GM18907 (cell line): Measurements from ENCODE around the gene TMEM132C.
"Not testable (repeated sequence)": the region's sequence is repeated elsewhere in the genome, so short reads cannot be mapped to it uniquely, and the experiment has no call there.

Source experiments
- ATAC-seq: cut with Tn5 transposase; IDR thresholded peaks from one replicate; pipeline ENCODE4 v1.9.1; 2021; ENCODE audit warnings: mild to moderate bottlenecking, moderate library complexity; ENCODE audit not compliant: unreplicated experiment

The TMEM132C gene

DNA sequence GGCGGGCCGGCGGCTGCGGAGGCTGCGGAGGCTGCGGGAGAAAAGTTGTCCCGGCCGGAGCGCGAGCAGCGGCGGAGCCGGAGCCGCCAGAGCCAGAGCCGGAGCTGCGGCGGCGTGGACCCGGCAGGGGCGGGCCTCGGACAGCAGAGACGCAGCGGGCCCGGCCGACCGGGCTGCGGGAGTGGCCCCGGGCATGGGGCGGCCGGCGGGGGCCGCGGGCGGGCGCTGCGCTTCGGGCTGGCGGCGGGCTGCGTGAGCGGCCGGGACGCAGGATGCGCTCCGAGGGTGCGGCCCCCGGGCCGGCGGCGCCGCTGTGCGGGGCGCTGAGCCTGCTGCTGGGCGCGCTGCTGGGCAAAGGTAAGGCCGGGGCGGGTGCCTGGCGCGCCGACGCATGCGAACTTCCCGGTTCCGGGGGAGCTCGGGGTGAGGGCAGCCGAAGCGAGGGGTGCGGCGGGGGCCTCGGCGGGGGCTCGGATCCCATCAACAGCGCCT is at the start of gene TMEM132C:
Gene TMEM132C, plus strand, starts transcription at position 40 of the 492 bp plus-strand sequence. Its CDS starts 233 bp downstream, at position 273.
- ATAC-seq = no peak

DNA sequence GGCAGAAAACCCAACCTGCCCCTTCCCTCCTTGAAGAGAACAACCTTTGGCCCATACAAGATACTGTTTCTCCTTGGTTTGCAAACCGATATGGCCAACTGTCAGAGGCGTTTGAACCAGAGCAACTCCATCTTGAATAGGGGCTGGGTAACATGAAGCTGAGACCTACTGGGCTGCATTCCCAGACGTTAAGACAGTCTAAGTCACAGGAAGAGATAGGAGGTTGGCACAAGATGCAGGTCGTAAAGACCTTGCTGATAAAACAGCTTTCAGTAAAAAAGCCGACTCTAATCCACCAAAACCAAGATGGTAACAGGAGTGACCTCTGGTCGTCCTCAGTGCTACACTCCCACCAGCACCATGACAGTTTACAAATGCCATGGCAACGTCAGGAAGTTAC is 42.7 kb upstream of the TMEM132C start:
- ATAC-seq = no peak

DNA sequence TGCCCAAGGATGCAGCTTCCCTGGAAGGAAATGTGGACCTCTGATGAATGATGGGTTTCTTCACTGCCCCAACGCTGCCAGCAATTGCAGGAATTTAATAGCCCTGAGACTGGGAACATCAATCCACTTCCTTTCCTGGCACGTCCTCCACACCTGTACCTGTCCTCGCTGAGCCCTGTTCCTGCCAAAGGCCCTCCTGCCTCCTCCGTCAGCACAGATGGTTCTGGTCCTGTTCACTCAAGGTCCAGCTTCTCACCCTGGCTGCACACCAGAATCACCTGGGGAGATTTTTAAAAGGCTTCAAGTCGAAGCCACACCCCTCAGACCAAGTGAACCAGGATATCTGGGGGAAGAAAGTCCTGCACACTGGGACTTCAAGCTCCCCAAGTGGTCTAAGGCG is 38.4 kb upstream of the TMEM132C start:
- no peak for ATAC-seq

DNA sequence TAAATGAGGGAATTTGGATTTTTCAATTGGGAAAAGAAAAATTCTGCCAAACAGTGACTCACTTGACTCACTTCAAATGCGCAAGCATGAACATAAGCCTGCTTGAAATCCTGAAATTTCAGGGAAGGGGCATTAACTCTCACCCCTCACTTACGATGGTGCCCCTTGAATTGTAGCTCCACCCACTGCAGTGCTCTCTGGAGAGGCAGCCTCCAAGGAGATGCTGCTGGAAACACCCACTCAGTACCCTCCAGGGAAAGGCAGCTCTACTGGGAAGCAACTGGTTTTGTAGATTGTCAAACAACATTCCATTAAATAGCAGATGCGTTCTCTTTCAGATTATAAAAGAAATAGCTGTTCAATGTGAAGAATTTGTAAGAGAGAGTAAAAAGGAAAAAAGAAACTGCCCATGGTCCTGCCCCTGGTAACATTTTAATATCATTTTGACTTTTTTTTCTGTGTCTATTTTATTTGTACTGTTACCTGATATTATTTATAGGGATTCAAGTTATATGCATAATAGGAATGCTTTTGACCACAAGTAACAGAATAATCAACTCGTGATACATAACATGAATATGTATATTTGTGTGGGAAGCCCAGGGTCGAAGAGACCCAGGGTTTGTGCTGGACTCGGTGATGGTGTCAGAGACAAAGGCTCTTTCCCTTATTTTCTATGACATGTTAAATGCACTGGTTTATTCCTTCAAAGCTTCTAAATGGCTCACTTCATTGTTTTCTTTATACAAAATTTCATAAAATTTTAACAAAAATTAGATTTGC is 31.1 kb upstream of the TMEM132C start:
- no peak for ATAC-seq

DNA sequence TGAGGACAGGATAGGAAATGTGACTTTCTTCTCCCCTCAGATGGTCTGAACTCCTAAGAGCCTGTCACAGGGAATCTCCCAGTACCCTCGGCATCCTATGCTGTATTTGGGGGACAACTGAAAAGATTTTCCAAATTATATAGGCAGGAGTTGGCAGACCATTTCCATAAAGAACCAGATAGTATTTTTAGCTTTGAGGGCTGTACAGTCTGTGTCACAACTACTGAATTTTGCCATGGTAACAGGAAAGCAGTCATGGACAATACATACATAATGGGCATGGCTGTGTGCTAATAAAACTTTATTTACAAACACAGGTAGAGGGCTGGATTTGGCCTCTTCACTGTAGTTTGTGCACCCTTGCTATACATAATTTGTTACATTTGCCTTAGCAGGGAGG is 30.4 kb upstream of the TMEM132C start:
- ATAC-seq = no peak

DNA sequence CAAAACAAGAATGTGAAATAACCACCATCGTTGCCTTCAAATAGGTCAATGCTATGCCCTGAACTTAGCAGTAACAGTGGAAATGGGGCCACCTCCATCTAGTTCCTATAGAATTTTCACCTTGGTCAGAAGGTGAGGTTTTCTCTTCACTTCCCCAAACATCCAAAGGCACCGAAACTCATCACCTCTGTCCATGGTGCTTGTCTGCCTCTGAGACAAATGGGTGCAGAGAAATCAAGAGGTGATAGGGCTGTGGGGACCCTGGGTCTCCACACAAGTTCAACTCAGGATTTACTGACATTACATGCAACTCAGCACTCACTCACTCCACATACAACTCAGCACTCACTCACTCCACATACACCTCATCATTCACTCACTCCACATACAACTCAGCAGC is 26.2 kb upstream of the TMEM132C start:
- no peak for ATAC-seq

DNA sequence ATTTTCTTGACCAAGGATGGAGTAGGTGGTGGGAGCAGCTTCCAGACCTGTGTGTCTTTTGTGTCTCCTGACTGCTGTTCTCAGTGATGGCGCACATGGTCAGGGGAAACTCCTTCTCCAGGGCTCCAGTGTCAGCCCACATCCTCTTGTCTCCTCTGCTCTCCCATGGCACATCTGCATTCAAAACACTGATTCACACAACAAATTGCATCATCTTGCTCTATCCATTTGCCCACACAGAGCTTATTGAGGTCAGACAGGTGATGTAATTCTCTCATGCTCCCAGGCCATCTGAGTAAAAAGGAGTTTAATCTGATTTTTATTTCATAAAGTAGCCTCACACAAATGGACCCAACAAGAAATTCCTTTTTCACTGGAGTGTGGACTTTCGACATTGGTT is 21.8 kb upstream of the TMEM132C start:
- ATAC-seq = no peak

DNA sequence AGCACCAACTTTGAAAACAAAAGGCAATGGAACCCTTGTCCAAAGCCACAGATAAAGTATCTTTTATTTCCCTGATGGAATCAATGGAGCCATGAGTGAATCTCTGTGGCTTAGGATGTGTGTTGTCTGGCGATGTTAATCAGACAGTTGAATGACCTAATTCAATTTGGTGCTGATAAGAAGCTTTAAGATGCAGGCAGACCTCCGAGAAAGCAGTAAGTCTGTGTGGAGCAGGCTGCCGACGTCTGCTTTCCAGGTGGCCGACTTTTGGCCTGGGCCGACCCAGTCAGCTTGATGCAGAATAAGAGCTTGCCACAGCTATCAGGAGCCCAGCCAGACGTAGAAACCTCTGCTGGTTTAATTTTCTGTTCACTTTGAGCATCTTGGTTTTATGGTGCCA is 21.1 kb upstream of the TMEM132C start:
- ATAC-seq = no peak

DNA sequence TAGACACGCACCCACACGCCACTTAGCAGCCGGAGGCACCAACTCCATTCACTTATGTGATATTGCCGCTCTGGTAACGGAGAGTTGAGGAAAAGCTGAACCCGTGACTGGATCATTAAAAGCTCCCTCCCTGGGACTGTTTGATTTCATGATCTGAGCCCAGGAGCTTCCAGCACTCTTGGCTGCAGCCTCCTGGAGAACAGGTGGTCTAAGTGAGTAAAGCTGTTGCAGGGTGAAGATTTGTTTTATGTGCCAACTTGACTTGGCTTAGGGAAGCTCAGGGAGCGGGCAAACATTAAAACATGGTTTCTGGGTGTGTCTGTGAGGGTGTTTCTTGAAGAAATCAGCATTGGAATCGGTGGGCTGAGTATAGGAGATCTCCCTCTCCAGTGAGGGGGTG is 16.9 kb upstream of the TMEM132C start:
- ATAC-seq = no peak

DNA sequence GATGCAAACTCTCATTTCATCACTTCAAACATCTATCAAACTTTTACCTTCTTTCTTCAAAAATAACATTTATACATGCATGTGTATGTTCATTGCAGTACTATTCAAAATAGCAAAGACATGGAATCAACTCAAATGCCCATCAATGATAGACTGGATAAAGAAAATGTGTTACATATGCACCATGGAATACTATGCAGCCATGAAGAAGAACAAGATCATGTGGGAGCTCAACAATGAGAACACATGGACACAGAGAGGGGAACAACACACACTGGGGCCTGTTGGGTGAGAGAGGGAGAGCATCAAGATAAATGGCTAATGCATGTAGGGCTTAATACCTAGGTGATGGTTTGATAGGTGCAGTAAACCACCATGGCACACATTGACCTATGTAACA is 13.1 kb upstream of the TMEM132C start:
- not testable (repeated sequence) for ATAC-seq

DNA sequence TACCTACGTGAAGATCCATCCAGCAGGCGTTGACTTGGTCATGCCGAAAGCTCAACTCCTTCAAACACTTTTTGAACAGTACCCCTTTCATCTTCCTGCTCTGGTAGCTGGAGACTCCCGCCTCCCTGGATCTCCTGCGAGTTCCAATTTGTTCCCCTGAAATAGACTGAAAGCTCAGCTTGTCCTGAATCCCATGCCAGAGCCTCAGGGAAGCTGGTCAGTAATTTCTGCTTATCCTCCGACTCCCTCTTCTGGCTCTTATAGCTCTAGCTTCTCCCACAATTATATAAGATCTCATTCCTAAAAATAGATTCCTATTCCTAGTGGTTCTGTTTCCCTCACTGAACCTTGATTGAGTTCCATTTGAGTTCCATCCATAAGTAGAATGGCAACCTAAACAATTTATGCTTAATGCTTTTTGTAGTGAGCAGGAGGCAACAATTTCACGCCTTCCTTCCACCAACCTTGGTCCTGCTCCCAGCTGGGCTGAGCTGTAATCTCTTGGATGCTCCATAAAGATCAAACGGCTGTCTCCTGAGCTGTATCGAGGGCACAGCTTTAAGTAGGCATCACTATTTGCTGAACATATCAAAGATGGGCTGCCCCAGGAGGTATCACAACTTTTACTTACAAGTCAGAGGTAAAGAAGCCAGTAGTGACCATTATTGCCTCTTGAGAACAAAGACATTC is 8.0 kb upstream of the TMEM132C start:
- ATAC-seq = no peak

DNA sequence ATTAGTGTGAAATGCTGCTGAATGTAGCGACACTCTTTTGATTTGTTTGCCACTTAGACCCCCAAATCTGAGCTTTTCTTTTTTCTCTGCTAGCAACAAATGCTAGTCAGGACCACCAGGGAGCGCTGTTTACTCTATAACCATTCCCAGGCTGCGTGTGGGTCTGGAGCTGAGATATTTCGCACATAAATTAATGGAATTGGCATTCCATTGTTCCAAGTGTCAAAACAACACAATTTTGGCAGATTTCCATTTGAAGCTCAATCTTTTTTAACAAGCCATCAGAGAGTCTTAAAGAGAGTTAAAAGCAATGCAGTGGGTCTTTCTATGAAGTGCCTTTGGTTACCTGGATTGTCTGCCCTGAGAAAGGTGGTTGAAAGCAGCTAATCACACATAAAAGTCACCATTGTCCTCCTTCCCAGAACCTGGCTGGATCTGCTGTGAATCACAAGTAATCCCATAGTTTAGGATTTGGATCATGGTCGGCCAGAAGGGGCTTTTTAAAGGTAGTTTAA is 7.4 kb upstream of the TMEM132C start:
- ATAC-seq = no peak

DNA sequence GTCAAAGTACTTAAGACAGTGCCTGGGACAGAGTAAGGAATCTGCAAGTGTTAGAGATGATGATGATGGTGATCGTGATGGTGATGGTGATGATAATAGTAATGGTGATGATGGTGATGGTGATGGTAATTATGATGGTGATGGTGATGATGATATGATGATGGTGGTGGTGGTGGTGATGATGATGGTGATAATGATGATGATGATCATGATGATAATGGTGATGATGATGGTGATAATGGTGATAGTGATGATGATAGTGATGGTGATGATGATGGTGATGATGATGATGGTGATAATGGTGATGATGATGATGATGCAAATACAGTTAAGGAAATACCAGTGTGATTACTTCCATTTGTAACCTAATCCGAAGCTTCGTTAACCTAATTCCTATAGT is 5.2 kb upstream of the TMEM132C start:
- no peak for ATAC-seq

DNA sequence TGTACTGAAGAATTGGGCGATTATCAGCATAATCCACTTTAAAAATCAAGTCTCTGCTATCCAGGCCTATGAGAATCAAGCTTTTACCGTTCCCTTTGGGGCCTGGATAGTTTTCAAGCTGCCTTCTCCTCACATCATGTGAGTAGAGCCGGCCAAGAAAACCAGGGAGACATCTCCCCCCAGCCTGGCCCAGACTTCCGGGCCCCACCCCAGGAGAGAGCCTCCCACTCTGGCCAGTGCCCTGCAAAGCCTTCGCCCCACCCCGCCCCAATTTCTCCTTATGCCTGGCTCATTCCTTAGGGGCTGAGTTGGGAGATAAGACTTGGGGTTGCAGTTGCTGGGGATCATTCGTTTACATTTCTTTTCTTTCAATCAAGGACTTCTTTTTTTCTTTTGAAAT is 1.4 kb upstream of the TMEM132C start:
- ATAC-seq = no peak

DNA sequence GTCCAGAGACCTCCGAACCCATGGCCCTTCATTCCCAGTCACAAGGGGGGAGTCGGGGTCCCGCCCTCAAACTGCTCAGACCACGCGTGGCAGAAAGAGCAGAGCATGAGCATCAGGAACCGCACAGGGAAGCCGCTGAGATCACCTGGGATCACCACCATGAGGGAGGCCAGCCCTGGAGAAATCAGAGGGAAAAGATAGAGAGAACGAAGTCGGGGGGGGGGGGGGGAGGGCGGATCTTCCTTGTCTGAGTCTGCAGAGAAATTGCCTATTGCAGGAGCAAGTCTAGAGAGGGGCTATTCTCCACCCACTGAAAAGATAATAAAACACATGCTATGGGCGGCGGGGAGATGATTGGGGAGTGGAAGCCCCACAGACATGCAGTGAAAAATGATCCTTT is 884 bp upstream of the TMEM132C start:
- ATAC-seq = no peak

DNA sequence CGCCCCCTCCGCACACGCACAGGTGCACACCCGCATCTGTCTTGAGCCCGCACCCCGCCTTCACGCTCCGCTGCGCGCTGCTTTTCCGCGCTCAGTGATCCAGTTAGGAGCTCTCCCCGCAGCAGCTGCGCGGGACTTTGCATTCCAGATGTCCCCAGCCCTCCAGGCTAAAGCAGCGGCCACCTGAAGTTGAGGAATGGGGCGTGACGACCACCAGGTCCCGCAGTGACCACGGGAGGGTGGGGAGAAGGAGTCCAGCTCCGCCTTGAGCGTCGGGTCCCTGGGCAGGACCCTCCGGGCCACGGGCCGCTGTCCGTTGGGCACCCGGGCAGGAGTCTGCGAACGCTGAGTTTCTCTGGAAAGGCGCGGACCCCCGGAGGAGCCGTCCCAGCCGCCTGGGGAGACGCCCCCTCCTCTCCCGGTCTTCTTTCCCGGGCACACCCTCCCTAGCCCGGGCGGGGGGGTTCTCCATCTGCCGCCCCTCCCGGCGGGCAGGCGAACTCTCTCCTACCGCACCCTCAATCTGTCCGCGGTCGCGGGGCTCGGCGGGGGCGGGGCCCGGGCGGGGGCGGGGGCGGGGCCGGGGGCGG is 334 bp upstream of the TMEM132C start:
- no peak for ATAC-seq

DNA sequence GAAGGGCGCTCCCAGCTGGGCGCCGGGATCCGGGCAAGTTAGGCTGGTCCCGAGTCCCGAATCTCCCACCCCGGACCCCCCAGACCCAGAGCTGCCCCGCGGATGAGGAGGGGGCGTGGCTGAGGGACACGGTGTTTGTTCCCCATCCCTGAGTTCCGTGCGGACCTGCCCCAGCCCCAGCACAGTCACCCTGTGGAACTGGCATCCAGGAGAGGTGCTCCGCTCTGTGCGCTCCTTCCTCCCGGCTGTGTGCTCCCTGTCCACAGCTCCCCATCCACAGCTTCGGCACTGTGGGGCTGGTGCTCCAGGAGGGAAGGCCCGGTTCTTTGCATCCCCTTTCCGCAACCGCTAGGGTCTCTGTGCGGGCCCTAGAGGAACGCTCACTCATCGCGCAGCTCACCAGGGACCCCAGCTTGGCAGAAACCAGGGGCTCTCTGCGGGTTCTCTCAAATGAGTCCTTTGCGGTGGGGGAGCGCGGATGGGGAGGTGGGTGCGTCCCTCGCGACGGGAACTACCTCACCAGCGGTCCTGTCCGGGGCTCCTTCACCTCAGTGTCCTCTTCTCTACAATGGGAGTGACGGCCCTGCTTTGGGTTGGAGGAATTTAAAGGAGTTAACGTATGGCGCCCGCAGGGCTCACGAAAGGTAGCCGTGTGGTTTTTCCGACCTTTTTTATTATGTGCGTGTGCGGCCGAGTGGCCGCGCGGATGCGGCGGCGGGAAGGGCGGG is 845 bp downstream of the TMEM132C start:
- no peak for ATAC-seq

DNA sequence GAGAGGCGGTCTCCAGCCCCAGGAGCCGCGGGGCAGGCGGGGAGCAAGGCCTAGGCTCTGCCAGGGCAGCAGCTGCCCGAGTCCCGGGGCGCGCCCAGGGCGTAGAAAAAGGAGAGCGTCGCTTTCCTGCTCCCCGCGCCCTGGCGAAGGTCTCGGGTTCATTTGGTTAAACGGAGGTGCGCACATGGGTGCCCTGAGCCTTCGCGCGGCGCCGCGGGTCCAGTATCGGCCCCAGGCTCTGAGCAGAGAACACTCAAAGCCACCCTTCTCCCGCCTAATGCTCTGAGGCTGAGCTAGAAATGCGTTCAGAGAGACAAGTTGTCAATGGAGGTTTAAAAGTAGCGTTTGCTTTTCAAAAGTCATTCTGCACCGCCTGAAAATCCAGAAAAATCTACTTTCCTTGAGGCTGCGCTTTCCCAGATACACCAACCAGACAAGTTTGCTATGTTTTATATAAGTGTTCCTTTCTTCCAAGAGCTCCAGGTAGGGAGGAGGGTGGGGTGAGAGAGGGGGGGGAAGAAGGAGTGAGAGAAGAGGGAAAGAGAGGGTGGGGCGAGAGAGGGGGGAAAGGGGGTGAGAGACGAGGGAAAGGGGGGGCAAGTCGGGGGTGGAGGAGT is 1.5 kb downstream of the TMEM132C start:
- no peak for ATAC-seq

DNA sequence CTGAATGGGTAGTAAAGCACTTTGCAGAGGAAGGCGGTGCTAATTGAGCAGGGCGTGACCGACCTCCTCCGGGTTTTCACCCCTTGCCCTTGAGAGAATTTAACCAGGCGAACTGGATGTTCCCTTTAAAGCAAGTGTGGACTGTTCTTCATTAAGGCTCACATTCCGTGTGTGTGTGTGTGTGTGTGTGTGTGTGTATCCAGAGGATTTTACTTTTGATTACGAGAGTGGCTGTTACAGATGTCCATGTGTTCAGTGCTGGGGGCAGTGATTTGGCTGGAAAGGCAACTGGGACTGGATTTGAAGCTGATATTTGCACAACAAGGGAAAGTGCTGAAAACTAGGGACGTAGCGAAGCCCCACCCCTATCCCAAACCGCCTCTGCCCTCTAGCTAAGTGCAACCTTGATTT is 2.2 kb downstream of the TMEM132C start:
- ATAC-seq = no peak

DNA sequence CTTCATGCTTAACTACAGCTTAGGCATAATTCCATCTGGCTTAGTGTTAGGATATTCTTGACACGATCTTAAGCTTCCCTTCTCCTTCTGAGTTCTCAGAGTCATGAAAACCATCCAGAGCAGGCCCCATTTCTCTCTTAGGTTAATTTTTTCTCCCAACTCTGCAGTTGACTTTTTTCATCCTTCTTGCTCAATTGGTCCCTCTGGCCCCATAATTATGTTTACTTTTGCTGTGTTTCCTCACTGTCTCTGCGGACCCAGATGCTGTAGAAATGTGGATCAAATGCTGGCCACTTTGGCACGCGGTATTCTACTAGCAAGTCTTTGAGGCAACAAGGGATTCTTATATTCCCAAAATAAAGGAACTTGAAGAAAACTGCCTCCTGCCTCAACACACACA is 9.5 kb downstream of the TMEM132C start:
- ATAC-seq = no peak

DNA sequence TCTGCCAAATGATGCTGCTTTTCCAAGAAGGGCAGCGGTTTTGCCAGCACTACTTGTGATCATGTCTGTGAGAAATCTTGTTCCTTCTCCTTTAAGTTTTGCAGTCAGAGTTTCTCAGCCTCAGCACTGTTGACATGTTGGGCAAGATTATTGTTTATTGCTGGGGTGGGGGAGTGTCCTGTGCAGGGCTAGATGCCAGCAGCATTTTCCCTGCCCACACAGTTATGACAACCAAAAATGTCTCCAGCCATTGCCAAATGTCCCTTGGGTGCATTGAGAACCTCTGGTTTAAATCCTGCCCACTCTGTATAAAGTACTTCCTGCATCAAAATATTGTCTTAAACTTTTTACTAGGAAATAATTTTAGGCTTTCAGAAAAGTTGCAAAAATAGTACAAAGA is 20.0 kb downstream of the TMEM132C start:
- no peak for ATAC-seq
